HG03060 (cell line): ENCODE measurements around the gene SHF.
"Not testable (repeated sequence)": the region's sequence is repeated elsewhere in the genome, so short reads cannot be mapped to it uniquely, and the experiment has no call there.

ENCODE experiments used
- ATAC-seq: cut with Tn5 transposase; IDR thresholded peaks from one replicate; pipeline ENCODE4 v1.9.1; 2021; ENCODE audit warnings: low read depth, moderate number of reproducible peaks; ENCODE audit not compliant: unreplicated experiment

Gene SHF

GRCh38 chr15:45187894-45188830 is at the start of gene SHF:
Gene SHF, minus strand, starts transcription at chr15:45187966. Its CDS starts 15 bp downstream, at chr15:45187951.
- ATAC-seq: no peak

- not testable (repeated sequence) for ATAC-seq
Measured at GRCh38 chr15:45236806-45237205, 49.0 kb upstream of the SHF start.

- no peak for ATAC-seq
Measured at GRCh38 chr15:45234562-45235235, 46.9 kb upstream of the SHF start.

- no peak for ATAC-seq
Measured at GRCh38 chr15:45231864-45232562, 44.2 kb upstream of the SHF start.

- no peak for ATAC-seq
Measured at GRCh38 chr15:45231132-45231531, 43.4 kb upstream of the SHF start.

- no peak for ATAC-seq
Measured at GRCh38 chr15:45230245-45230965, 42.6 kb upstream of the SHF start.

GRCh38 chr15:45228931-45229330 is 41.2 kb upstream of the SHF start:
- ATAC-seq: no peak

GRCh38 chr15:45225506-45226273 is 37.9 kb upstream of the SHF start:
- no peak for ATAC-seq

GRCh38 chr15:45224621-45225217 is 37.0 kb upstream of the SHF start:
- ATAC-seq: no peak

- ATAC-seq: no peak
Measured at GRCh38 chr15:45221967-45222366, 34.2 kb upstream of the SHF start.

- no peak for ATAC-seq
Measured at GRCh38 chr15:45221053-45221599, 33.4 kb upstream of the SHF start.

- ATAC-seq: no peak
Measured at GRCh38 chr15:45212493-45212892, 24.7 kb upstream of the SHF start.

- no peak for ATAC-seq
Measured at GRCh38 chr15:45205192-45205591, 17.4 kb upstream of the SHF start.

GRCh38 chr15:45203182-45203581 is 15.4 kb upstream of the SHF start:
- ATAC-seq: no peak

GRCh38 chr15:45201869-45202268 is 14.1 kb upstream of the SHF start:
- ATAC-seq: no peak

- no peak for ATAC-seq
Measured at GRCh38 chr15:45201557-45201859, 13.7 kb upstream of the SHF start.

GRCh38 chr15:45200799-45201556 is 13.2 kb upstream of the SHF start:
- ATAC-seq: no peak

- ATAC-seq: peak; percentile 38
Measured at GRCh38 chr15:45200001-45200798, 12.4 kb upstream of the SHF start.
